TTC549 (cell line): ENCODE data around the gene CLEC2D.
"Not testable (repeated sequence)": the region's sequence is repeated elsewhere in the genome, so short reads cannot be mapped to it uniquely, and the experiment has no call there.

Experiments
- FAIRE-seq: peaks from 2 replicates; lab custom pipeline; 2012; peaks lifted over from hg19 to GRCh38; lab: Jason Lieb, UNC

CLEC2D gene

GRCh38 chr12:9730591-9730990 is 61.1 kb downstream of the CLEC2D start:
- no peak for FAIRE-seq

GRCh38 chr12:9731393-9731792 is 61.9 kb downstream of the CLEC2D start:
- FAIRE-seq, result no peak

- FAIRE-seq, result no peak
Measured at GRCh38 chr12:9731797-9732196, 62.3 kb downstream of the CLEC2D start.

DNA sequence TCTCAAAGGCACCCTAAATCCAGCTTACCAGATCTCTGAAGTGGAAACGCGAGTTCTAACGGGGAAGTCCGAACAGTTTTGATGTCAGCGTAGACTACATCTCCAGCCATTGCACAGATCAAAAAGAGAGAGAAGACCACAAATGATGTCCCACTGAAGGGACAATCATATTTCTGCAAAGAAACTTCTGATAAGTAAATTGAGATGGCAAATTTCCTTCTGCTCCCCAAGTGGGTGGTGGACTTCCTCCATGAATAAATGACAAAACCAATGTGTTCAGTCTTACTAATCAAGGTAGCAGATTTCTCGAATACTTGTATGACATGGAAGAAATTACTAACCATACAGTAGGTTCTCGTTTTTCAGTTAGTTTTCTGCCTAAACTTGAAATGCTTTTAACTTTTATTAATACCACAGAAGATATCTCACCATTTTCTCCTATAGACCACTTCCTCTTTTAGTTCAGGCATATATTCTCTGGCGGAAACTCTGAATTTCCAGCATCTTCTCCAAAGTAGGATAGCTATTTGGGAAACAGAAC is 63.5 kb downstream of the CLEC2D start, which contains the start of gene CLECL1:
TSS of gene CLECL1 (minus strand) at position 177 of the 541 bp plus-strand sequence.
- FAIRE-seq, result no peak

DNA sequence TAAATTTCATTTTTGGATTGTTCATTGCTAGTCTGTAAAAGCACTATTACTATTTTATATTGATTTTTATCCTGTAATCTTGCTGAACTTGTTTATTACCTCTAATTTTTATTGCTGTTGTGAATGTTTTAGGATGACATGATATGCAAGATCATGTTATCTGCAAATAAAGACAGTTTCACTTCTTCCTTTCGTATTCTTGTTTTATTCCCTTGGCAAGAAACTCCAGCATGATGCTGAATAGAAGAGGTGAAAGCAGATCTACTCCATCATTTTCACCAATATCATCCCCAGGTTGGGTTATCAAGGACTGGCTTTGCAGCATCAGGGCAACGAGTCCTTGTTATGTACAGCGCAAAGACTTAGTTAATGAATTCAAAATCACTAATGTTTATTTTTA is 66.1 kb downstream of the CLEC2D start:
- FAIRE-seq, result no peak

DNA sequence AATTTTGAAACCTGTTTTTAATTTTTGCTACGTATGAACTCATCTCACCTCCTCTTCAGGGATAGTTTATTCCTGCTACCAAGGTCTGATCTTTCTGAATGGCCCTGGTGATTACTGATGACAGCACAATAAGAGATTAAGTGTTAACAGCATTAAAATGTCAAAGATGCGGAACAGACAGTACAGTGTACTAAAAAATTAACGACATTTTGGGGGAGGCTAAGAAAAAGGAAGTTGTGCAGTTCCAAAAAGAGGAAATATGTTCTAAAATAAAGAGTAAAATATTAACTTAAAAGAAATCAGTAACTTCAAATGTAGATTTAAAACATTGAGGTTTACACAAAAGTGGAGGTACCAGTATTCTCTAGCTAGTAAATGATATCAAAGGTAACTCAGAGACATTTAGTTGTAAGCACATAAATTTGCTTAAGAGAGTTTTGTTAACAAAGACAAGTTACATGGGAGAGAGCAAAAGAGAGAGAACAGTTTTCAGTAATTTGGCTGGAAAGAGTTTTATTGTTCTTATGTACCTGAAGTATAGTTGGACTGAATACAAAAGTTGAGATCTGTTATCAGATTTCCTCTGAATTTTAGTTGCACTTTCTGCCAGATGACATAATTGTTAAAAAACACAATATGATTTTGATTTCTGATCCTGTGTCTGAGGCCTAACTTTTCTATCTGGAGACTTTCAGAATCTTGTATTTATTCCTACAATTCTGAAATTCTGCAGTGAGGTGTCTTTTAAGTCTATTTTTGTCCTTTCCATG is 67.6 kb downstream of the CLEC2D start:
- FAIRE-seq, result no peak

DNA sequence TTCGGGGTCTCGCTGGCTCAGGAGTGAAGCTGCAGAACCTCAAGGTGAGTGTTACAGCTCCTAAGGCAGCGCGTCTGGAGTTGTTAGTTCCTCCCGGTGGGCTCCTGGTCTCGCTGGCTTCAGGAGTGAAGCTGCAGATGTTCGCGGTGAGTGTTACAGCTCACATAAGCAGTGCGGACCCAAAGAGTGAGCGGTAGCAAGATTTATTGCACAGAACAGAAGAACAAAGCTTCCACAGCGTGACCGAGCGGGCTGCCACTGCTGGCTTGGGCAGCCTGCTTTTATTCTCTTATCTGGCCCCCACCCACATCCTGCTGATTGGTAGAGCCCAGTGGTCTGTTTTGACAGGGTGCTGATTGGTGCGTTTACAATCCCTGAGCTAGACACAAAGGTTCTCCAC is 69.4 kb downstream of the CLEC2D start:
- FAIRE-seq, result not testable (repeated sequence)

GRCh38 chr12:9739404-9740105 is 70.0 kb downstream of the CLEC2D start:
- not testable (repeated sequence) for FAIRE-seq

- FAIRE-seq, result no peak
Measured at GRCh38 chr12:9740106-9740750, 70.7 kb downstream of the CLEC2D start.

GRCh38 chr12:9741726-9742125 is 72.2 kb downstream of the CLEC2D start:
- FAIRE-seq, result no peak

DNA sequence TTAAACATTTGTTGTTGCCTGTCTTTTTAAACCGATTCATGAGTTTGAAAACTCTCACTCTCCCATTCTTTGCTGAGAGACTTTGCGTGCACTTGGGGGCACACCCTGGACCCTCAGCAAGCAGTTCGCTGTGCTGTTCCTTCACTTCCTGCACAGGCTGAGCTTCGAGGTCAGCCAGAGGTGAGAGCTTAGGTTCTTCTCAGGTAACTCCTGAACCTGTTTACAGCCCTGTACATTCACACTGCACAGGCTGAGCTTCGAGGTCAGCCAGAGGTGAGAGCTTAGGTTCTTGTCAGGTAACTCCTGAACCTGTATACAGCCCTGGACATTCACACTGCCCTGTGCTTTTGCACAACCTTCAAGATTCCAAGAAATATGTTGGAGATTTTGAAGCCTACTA is 73.1 kb downstream of the CLEC2D start:
- no peak for FAIRE-seq

- no peak for FAIRE-seq
Measured at GRCh38 chr12:9745199-9745598, 75.7 kb downstream of the CLEC2D start.
